OCI-LY7 (cell line): ENCODE results near the gene MYO18B.

Experiments used
- CTCF ChIP-seq: fragments of 200-600 bp; sonication (generic); conservative IDR thresholded peaks from 2 replicates; pipeline ENCODE4 v1.5.1; 2014; ENCODE audit warnings: mild to moderate bottlenecking, antibody characterized with exemption, low read length, moderate library complexity, mixed read lengths
- EZH2phosphoT487 ChIP-seq: fragments of 200-600 bp; sonication (generic); IDR thresholded peaks from 2 replicates; pipeline ENCODE4 v1.6.1; 2018; ENCODE audit warnings: low read depth, borderline replicate concordance, mild to moderate bottlenecking, mixed run types, antibody characterized with exemption, low read length, moderate library complexity, mixed read lengths

DNA sequence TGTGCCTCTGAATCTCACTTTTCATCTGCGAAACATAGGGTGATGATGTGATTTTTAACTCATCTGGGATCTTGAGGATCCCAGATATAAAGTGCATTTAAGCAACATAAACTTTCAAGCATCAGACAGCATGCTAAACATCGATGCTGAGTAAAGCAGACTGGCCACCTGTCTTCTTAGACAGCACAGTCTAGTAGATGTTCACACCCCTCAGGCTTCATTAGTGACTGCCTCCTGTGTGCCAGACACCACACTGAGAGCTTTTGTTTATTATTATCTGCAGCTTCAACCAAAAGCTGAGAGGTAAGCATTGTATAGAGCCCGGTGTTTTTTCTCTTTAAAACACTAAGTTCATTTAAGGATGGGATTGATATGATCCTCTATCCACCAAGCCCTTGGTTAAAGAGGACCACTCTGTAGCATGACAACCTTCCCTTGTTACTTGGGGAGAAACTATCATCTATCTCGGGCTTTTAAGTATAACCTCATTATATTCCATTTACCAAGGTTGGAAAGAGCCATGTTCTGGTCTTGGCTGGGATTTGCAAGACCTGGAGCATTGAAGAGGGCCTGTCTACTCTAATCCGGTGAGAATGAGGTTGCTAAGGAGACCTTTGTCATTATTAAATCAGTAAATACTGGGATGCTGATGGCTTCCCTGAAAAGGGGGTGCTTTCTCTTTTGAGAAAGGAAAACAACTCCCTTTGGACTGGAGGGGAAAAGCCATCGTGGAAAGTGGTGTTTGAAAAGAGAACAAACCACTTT, 313.0 kb downstream of the MYO18B start:
- no peak for TF ChIP-seq CTCF
- no peak for TF ChIP-seq EZH2phosphoT487
